HL-60/S4 treated with retinoic acid at 250 ng/mL for 4 days and 3 days (cell line): ENCODE data around the gene KRTAP12-4.
"Not testable (repeated sequence)": the region's sequence is repeated elsewhere in the genome, so short reads cannot be mapped to it uniquely, and the experiment has no call there.

Experiments
- in situ Hi-C: fragments of 300-500 bp; cut with MboI; formaldehyde crosslinking; loops from 2 replicates; pipeline ENCODE4 v1.7.0; 2022; ENCODE audit warnings: low sequenced_read_pairs

The KRTAP12-4 gene

GRCh38 chr21:44687671-44688070 is 33.2 kb upstream of the KRTAP12-4 start:
- in situ Hi-C loops, result no loop called here

- in situ Hi-C loops, result no loop called here
These were observed 32.5 kb upstream of the KRTAP12-4 start for GRCh38 chr21:44686843-44687561.

- in situ Hi-C loops, result no loop called here
These were observed 31.7 kb upstream of the KRTAP12-4 start for GRCh38 chr21:44686000-44686781.

- in situ Hi-C loops, result not testable (repeated sequence)
These were observed 30.6 kb upstream of the KRTAP12-4 start for GRCh38 chr21:44685050-44685449.

- in situ Hi-C loops, result no loop called here
These were observed 30.0 kb upstream of the KRTAP12-4 start for GRCh38 chr21:44684483-44684882.

- in situ Hi-C loops, result no loop called here
These were observed 29.6 kb upstream of the KRTAP12-4 start for GRCh38 chr21:44684077-44684476.

- in situ Hi-C loops, result no loop called here
These were observed 28.2 kb upstream of the KRTAP12-4 start for GRCh38 chr21:44682580-44683151.

GRCh38 chr21:44681861-44682579 is 27.6 kb upstream of the KRTAP12-4 start, which contains the start of gene KRTAP12-1:
TSS of gene KRTAP12-1 (minus strand) at chr21:44682163. CDS start at chr21:44682123, 40 bp downstream.
- in situ Hi-C loops, result no loop called here

- in situ Hi-C loops, result no loop called here
These were observed 26.7 kb upstream of the KRTAP12-4 start for GRCh38 chr21:44681152-44681551.

GRCh38 chr21:44677881-44678280 is 23.4 kb upstream of the KRTAP12-4 start:
- in situ Hi-C loops, result no loop called here

- in situ Hi-C loops, result no loop called here
These were observed 17.5 kb upstream of the KRTAP12-4 start for GRCh38 chr21:44671911-44672310.

- in situ Hi-C loops, result no loop called here
These were observed 16.4 kb upstream of the KRTAP12-4 start for GRCh38 chr21:44670642-44671432.

- in situ Hi-C loops, result no loop called here
These were observed 13.2 kb upstream of the KRTAP12-4 start for GRCh38 chr21:44667612-44668011.

GRCh38 chr21:44666401-44667320 is 12.2 kb upstream of the KRTAP12-4 start, which contains the start of gene KRTAP12-2:
TSS of gene KRTAP12-2 (minus strand) at chr21:44666927. CDS start at chr21:44666886, 41 bp downstream.
- in situ Hi-C loops, result no loop called here

- in situ Hi-C loops, result no loop called here
These were observed 10.2 kb upstream of the KRTAP12-4 start for GRCh38 chr21:44664691-44665090.

- in situ Hi-C loops, result not testable (repeated sequence)
These were observed 7.1 kb upstream of the KRTAP12-4 start for GRCh38 chr21:44661567-44661966.

GRCh38 chr21:44658913-44659595 is 4.6 kb upstream of the KRTAP12-4 start:
- in situ Hi-C loops, result no loop called here

GRCh38 chr21:44658541-44658910 is 4.1 kb upstream of the KRTAP12-4 start:
- in situ Hi-C loops, result no loop called here
